Endothelial cell of umbilical vein (primary cell): ENCODE data around the gene COX8C.

Experiments used
- CTCF ChIP-seq, 2 donors: IDR thresholded peaks; 1 replicate in 1 of 2; 2 replicates in 1 of 2; pipeline ENCODE4 v1.5.1; 2011; ENCODE audit warnings: low read length in 2 of 2, mild to moderate bottlenecking in 2 of 2, moderate library complexity in 2 of 2, control low read depth in 1 of 2, inconsistent platforms in 1 of 2, low read depth in 1 of 2; ENCODE audit not compliant: insufficient read depth in 1 of 2; ENCODE audit errors: extremely low read depth in 1 of 2
- EZH2 ChIP-seq: IDR thresholded peaks from 2 replicates; pipeline ENCODE4 v1.6.1; 2012; ENCODE audit warnings: borderline replicate concordance, low read depth, mild to moderate bottlenecking, moderate library complexity, low read length, inconsistent platforms; ENCODE audit not compliant: severe bottlenecking
- GATA2 ChIP-seq: IDR thresholded peaks from 2 replicates; pipeline ENCODE4 v1.7.0; 2011; ENCODE audit warnings: low read depth, mild to moderate bottlenecking, moderate library complexity, mixed read lengths, low read length; ENCODE audit not compliant: insufficient read length, insufficient read depth
- JUN ChIP-seq: IDR thresholded peaks from 2 replicates; pipeline ENCODE4 v1.6.1; 2011; ENCODE audit warnings: borderline replicate concordance, low read depth; ENCODE audit not compliant: insufficient read length, insufficient read depth
- MAX ChIP-seq: IDR thresholded peaks from 2 replicates; pipeline ENCODE4 v1.6.1; 2011; ENCODE audit not compliant: insufficient read depth, insufficient read length
- MYC ChIP-seq: IDR thresholded peaks from one replicate; pipeline ENCODE4 v1.6.1; 2011; ENCODE audit warnings: mild to moderate bottlenecking, low read depth, low read length
- POLR2A ChIP-seq: IDR thresholded peaks from 2 replicates; pipeline ENCODE4 v1.6.1; 2012; ENCODE audit warnings: low read depth, mild to moderate bottlenecking, control low read depth, low read length
- POLR2AphosphoS5 ChIP-seq: IDR thresholded peaks from 2 replicates; pipeline ENCODE4 v1.6.1; 2012; ENCODE audit warnings: low read depth, mild to moderate bottlenecking, control low read depth, low read length, moderate library complexity; ENCODE audit not compliant: insufficient read depth

GRCh38 chr14:93379831-93380230 lies 32.8 kb downstream of the COX8C start:
- TF ChIP-seq EZH2: no peak
- no peak for TF ChIP-seq POLR2AphosphoS5
- TF ChIP-seq CTCF (IDR thresholded peaks at IDR 0.05; ENCODE audit: extremely low read depth in 1 of 2, insufficient read depth in 1 of 2, low read depth in 1 of 2, low read length in 2 of 2): no peak
- TF ChIP-seq POLR2A: no peak
- TF ChIP-seq JUN: no peak
- no peak for TF ChIP-seq MAX
- TF ChIP-seq MYC: no peak
- no peak for TF ChIP-seq GATA2
